CD4-positive, alpha-beta T cell treated with Interleukin-6 for 4 hours (primary cell): ENCODE results near the gene COL28A1.
"Not testable (repeated sequence)": the region's sequence is repeated elsewhere in the genome, so short reads cannot be mapped to it uniquely, and the experiment has no call there.

Experiments
- DNase-seq: peaks from one replicate; pipeline ENCODE4 v3.0.0-alpha.2; 2020; ENCODE audit warnings: mixed read lengths

Gene COL28A1

DNA sequence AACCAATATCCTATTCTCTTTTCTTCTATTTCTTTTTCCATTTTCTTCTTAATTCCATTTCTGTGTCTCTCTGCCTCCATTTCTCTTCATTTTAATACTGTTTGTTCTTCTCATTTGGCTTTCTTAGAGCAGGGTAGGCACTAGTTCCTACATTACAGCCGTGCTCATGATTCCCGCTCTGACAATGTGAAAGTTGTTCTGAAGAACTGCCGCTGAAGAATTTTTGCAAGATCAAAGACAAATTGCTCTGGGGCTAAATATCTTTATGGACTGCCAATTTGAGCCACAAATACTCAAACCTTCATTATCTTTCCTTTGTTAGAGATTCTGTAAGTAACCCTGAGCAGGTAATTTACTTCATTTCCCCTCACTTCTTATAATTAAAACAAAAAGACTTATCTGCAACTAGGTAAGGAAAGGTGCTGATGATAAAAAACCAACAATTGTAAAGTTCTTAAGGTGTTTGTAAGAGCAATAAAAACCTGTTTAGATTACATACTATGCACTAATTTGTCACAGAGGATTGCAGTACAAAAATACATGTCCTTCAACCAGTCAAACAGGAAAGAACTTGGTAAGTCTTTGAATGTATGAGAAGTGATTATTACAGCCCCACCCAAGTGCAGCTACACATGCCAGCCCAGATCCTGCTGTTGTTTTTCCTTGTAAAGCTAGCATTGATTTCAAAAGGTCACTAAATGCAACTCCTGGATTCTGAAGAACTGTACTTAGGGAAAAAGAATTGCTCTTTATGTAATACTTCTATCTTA lies 127.5 kb downstream of the COL28A1 start:
- DNase-seq, result no peak

DNA sequence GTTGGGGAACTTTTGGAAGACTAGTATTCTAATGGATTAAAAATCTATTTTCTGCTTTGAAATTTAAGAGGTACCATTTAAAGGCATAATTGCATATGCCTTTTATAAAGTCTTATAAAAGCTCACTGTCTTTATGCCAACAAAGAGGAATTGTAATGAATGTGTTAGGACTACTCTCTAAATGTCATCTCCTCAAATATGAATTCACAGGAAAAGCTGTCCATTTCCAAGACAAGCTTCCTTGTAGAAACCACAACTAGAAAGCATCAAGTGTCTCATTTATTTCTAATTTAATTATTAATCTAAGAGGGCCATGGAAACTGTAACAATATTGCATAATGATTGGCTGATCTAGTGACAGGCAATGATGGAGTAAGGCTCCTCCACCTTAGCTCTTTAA lies 130.2 kb downstream of the COL28A1 start:
- DNase-seq, result no peak

DNA sequence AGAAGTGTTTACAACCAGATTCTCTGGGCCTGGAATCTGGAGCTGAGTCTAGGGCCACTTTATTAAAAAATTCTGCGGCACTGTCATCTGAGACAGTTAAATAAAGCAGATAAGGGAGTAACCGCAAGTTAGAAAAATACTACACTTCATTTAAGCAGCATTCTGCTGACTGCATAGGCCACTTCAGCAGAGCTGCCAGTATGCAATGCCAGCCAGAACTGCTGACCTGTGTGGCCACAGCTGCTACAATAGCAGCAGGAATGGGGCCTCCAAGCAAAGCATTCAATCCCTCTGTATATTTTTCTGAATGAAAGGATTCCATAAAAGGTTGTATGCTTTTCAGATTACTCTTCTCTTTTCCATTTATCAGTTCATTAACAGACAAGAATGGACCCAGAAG lies 136.0 kb downstream of the COL28A1 start:
- no peak for DNase-seq

DNA sequence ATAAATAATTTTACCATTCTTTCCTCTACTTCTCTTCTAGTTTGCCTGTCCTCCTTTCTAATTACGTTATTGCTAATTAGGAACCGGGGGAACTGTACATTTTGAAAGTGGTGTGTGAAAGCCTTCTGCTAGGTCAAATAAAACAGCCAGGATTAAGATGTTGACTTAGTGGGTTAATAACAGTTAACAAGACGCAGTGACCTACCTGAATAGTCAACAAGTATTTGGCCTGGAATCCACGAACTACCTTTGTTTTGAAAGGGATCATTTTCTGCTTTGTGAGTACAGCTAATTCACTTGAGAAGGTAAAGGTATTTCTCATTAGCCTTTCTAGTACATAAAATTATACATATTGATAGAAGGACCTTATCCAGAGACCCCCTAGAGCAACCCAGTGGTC lies 139.9 kb downstream of the COL28A1 start:
- no peak for DNase-seq

DNA sequence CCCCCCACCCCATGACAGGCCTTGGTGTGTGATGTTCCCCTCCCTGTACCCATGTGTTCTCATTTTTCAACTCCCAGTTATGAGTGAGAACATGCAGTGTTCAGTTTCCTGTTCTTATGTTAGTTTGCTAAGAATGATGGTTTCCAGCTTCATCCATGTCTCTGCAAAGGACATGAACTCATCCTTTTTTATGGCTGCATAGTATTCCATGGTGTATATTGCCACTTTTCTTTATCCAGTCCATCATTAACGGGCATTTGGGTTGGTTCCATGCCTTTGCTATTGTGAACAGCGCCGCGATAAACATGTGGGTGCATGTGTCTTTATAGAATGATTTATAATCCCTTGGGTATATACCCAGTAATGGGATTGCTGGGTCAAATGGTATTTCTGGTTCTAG lies 147.5 kb downstream of the COL28A1 start:
- DNase-seq, result not testable (repeated sequence)

DNA sequence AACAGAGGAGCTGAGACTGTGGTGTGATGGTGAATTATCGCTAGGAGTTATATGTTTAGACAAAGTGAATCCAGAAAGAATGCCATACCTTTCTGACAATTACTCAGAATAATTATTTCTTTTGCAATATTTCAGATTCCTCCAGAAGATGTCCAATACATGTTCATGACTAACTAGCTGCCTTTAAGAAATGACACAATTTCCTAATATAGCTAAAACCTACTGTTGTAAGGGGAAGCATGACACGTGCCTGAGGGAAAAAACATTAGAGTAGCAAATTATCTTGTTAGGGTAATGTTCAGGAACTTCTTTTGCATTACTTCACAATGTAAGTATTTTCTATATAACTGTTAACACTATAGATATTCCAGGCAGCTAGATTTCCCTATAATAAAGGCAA lies 150.3 kb downstream of the COL28A1 start:
- DNase-seq, result no peak

DNA sequence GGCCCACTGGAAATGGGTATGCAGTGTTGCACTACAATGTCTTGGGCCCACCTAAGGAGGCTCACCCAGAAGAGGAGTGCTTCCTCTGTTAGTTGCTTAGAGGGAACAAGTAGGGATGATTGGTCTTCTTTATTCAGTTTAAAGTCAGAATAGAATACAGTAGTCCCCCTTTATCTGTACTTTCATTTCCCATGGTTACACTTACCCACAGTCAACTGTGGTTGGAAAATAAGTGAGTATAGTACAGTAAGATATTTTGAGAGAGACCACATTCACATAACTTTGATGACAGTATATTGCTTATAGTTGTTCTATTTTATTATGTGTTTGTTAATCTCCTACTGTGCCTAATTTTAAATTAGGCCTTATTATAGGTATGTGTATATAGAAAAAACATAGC lies 151.4 kb downstream of the COL28A1 start:
- DNase-seq, result no peak

DNA sequence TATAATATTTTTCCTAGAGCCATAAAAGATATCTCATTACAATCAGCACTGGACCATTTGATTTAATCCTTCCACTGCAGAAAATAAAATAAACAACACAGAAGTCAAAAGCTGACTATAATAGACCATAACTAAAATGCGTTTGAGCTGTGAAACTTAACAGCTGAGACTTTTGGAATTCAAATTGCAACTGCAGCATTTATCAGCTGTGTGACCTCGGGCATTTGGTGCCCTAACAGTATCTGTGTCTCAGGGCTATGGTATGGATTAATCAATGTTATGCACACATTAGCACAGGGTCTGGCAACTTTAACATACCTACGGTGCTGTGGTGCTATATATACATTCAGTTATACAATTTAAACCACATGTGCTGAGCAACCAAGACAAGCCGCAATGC lies 160.1 kb downstream of the COL28A1 start:
- no peak for DNase-seq

DNA sequence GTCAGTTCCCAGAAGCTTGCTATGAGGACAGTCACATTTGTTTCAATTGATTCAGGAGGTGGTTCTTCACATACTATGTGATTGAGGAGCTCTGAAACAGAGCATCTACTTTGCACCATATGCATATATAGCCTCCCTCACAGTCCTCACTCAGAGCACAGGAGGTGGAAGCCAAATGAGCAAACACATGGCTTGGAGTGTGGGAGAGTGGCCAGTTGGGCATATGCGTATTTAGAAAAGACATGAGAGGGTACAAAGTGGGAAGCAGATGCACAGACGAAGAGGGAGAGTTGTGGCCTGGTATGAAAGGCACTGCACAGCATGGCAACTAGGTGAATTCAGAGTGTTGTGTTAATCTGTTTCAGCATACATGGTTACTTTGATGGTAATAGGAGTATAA lies 165.6 kb downstream of the COL28A1 start:
- DNase-seq, result no peak

DNA sequence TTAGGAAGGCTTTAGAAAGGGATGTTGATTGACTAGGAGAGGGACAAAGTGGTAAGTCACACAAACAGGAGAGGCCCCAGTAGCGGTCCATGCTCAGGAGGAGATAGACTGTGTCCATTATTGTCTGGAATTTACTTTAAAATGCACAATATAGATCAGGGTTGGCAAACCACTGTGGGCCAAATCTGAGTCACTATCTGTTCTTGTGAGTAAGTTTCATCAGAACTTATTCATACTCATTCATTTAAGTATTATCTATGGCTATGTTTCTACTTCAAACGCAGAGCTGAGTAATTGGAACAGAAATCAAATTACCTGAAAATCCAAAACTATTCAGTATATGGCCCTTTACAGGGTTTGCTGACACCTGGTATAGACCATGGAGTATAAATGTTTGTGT lies 166.5 kb downstream of the COL28A1 start:
- DNase-seq, result no peak

DNA sequence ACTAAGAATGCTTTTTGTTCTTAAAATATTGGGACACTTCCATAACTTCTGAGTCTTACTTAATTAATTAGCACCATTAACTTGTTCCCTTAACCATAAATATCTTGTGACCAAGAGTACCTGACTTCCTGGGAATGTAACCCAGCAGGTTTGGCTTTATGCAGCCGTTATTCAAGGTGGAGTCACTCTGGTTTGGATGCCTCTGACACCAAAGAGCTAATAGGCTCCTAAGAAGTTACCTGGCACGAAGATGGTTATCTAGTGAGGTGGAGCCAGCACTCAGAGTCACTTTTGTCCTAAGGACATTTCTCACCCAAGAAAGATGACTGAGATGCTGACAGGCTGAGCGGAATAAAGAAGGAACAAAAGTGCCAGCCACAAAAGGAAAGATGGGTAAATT lies 181.0 kb downstream of the COL28A1 start:
- no peak for DNase-seq

DNA sequence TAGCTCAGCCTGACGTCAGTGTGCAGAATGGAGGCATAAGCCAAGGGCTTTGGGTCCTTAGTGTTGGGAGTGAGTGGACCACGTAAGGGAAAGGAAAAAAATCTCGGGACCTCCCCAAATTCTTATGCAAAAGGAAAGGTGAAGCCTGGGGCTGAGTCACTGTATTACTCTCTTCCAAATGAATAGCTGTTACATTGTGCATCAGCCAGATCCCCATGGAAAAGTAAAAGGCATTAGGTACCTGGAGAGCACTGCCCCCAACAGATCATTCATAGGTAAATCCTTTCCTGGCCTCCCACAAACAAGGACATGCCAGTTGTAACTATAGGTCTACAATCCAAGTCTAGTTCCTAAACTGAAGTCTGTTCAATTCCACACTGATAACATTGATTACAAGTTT lies 182.8 kb downstream of the COL28A1 start:
- no peak for DNase-seq

DNA sequence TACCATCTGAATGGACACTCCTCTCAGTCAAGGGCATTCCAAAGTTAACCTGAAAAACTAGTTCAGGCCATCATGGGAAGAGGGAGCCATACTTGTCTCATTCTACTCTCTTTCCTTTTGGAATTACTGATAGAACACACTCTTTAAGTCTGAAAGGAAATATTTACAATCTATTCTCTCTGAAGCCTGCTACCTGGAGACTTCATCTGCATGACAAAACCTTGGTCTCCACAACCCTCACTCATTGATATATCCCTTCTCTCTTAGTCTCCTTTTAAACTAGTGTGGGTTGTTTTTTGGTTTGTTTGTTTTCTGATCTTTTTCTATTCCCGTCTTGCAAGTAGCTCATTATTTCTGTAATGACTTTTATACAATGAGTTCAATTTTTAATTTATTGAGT lies 183.8 kb downstream of the COL28A1 start:
- no peak for DNase-seq

DNA sequence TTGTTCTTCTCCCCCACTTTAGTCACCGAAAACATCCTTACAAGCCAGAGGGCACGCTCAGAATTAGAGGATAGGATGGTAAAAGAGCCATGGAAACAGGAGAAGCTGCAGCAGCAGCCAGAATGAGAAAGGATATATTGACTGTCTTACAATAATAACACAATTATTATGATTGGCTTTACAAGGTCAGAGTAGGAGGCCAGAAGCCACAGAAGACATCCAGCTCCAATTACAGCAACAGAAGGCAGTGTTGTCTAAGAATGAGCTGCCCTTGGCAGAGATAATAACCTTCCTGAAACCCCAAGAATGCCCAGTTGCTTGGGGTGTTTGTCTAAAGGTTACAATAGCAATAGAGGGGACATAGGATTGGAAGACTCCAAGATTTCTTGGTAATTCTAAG lies 184.5 kb downstream of the COL28A1 start:
- no peak for DNase-seq

DNA sequence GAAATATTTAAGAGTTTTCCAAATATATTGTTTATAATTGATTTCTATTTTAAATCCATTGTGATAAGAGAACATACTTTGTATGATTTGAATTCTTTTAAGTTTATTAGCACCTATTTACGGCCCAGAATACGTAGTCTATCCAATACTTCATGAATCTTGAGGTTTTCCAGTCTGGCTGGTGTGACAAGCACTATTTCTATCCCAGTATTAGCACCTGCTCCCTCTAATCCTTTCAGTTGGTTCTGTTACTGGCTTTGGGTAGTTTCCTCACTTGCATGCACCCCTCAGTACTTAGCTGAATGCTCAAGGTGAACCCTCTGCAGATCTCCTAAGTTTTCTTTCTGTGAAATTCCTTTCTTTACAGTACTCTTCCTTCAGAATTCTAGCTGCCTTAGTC lies 186.5 kb downstream of the COL28A1 start:
- no peak for DNase-seq

DNA sequence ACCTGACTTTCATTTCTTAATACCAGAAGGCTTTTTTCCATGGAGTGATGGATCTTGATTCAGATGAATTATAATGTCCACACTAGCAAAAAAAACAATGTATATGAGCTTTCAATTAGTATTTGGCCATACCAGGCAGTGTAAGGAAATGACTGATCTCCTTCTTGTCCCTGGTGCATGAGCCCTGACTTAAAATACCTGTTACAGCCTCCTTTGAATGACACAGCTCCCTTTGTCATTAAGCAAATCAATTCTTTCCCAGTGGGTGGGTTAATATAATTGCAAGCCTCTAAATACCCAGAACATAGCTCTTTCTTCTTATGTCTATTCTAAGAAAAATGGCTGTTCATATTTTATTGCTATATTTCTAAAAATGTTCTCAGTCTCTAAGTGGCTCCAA lies 188.6 kb downstream of the COL28A1 start:
- DNase-seq, result no peak

DNA sequence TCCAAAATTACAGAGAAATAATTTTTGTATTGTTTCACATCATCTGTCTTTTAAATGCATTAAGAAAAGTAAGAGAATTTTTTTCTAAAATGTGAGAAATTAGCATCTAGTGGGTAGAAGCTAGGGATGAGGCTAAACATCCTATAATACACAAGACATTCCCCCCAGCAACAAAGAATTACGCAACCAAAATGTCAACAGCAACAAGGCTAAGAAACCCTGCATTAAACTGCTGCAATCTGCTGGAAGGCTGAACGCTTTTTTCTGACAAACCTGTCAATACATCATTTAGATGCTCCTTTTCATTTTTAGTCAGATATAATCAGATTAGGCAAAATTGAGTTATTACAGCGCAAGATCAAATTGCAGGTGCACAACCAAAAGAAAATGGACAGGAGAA lies 191.1 kb downstream of the COL28A1 start:
- DNase-seq, result no peak

DNA sequence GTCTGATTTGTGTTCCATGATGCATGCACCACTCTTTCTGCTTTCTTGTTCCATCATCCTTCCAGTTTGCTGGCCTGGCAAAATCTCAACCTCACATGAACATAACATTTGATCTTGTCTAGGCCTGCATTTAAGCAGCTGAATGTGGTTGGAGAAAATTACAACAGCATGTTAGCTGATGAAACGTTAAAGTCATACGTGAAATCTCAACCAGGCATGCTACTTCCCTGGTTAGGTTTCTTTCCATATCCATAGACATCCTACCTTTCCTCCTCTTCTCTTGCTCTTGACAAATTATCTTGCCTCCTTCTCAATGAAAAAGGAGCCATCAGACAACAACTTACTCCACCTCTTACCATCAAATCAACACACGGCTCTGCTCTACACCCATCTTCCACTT lies 199.8 kb downstream of the COL28A1 start:
- no peak for DNase-seq

DNA sequence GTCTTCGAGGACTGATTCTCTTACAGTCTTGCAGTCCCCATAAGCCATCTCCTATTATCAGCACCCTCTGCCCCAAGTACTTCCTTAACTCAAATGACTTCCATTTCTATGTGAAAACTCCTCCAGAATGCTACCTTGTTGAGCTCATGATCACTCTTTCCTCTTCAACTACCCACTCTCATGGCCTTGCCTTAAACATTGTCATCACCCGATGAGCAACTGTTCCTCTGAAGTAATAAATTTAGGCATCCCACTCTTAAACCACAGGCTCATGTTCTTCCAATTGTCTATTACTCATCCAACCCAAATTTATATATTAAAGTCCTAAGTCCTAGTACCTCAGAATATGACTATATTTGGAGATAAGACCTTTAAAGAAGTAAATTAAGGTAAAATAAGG lies 200.5 kb downstream of the COL28A1 start:
- no peak for DNase-seq

DNA sequence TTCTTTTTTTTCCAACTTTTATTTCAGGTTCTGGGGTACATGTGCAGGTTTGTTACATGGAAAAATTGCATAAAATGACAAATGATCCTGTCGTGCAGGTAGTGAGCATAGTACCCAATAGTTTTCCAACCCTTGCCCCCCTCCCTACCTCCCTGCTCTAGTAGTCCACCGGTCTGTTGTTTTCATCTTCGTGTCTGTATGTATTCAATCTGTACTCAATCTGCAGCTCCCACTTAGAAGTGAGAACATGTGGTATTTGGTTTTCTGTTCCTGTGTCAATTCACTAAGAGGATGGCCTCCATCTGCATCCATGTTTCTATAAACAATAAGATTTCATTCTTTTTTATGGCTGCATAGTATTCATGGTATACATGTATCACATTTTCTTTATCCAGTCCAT lies 202.1 kb downstream of the COL28A1 start:
- no peak for DNase-seq

DNA sequence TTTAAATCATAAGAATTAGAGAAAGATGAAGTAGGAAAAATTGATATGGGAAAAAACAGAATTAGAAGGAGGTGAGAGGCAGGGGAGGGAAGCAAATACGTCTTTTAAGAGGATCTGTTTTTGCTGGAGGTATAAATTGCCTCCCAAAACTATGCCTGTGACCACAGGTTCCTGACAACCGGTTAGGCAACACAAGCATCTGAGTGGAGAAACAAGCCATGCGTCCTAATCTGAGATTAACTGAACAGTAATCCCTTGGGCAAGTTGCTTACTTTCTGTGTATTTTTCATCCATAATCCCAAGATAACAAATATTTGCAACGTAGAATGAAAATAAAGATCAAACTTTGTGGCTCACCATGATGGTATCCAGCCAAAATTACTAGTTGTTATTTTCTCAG lies 204.2 kb downstream of the COL28A1 start:
- DNase-seq, result no peak

DNA sequence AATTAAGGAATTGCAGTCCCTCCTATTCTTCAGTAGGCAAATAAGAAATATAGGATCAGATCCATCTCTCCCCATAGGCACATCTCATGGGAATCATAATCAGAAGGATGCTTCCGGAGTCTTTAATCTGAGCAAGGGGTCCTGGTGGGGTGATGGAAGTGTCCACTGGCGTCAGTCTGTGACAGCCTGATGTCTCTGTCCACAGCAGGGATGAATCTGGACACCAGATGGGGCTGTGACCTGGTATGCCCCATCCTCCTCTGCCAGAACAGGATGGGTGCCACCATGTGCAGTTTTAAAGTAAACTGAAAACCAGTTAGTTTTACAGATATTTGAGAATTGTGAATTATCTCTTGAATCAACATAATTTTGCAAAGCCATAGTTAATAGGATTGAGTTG lies 204.7 kb downstream of the COL28A1 start:
- no peak for DNase-seq

DNA sequence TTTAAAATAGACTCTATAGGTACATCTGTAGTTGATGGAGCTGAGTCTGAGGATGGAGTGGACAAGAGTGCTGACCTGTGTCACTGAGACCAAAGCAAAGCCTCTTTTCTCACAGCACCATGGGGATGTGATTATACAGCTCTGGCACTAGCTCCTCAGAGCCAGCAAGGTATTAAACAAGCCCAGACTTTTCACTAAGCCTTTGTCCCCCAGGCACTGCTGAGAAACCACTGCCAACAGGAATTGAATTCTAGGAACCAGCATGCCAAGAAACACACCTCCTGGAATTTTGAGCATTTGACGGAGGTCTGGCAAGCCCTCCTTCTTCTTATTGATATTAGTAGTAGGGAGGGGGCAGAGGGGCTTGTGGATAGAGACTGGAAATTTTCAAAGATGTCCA lies 206.3 kb downstream of the COL28A1 start:
- no peak for DNase-seq

DNA sequence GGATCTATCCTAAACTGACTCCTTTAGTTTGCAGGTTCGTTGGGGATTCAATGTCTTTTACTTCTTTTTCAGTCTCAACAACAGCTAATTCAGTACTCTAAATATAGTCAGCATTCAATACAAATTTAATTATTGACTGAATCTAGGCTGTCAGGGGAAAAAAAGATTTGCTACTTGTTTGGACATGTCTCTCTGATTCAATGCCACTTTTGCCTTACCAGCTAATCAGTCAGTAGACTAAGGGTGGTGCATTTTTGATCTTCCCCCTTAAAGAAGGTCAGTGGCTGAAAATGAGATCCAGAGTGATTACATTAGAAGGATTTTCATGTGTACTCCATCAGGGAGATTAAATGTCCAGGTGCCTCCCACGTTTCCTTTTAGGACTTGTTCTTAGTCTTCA lies 208.2 kb downstream of the COL28A1 start:
- no peak for DNase-seq

DNA sequence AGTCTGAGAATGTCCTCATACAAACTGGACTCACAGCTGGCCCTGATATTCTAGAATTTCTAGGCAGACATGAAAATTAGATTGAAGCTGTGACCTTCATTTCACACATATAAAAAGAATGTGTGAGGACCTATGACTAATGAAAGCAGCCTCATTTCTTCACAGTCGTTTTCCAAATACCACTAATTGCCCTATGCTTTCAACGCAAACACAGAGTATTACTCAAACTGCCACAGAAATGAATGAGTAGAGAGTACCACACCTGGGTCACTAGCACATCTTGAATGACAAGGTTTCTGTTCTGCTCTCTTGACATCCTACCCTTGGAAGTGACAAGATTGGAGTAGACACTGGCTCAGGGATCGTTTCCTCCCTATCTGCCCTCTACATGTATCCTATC lies 211.0 kb downstream of the COL28A1 start:
- DNase-seq, result no peak

DNA sequence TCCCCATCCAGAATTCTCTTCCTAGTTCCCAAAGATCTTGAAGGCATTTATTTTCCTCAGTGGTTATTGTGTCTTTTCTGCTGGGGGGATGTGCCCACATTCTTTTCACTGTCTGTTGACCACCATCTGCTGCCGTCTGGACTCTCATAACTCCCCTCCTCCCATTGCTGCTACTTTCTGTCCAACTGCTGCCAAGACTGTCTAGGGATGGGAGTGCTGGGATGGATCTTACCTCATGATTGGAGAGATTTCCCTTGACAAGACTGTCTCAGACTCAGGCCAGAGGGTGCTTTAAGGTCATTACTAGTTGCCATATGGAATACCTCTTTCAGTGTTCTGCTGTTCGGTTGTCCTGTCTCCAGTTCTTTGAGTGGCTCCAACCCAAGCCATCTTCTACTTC lies 211.8 kb downstream of the COL28A1 start:
- DNase-seq, result no peak
